Activated effector memory CD4-positive, alpha-beta T cell treated with anti-CD3 and anti-CD28 coated beads, Interleukin-2, amount 50 U/mL, for 16 hours (primary cell): ENCODE data around the gene FTO.

ENCODE experiments used
- DNase-seq: peaks from one replicate; pipeline ENCODE4 v3.0.0-alpha.2; 2020

FTO gene

DNA sequence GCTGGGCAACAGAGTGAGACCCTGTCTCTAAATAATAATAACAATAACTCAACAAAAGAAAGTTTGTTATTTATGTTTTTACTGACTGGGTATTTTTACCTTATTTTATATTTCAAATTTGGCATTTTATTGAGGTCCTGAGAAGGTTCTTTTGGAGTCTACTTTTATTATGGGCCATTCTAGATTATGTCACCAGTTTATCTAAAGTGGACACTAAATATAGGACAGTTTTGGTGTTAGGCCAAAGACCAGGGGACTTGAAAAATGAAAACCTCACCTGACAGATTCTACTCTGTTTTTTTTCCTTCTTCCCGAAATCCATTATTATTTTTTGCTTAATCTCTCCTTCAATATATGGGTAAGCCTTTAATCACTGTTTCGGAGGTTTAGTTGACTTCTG, 8.1 kb downstream of the FTO start:
- DNase-seq, result no peak

- DNase-seq, result no peak
These were observed 9.6 kb downstream of the FTO start for GRCh38 chr16:53713403-53714204.

- no peak for DNase-seq
These were observed 10.5 kb downstream of the FTO start for GRCh38 chr16:53714205-53715022.

GRCh38 chr16:53715023-53715384, 11.0 kb downstream of the FTO start:
- DNase-seq, result no peak

DNA sequence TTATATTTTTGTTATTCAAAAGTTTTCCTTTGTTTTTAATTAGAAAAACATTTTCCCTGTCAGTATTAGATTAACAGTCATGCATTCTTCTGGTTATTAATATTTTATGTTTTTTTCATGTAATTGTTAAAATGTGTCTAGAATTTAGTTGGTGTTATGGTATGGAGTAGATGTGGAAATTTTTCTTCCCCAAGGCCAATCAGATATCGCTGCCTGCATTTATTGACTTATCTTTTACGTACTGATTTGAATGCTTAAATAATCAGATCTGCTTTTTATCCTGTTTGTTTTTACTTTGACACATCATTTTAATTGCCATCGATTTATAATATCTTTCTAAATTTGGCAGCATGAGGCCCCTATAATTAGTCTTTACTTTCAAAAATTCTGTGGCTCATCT, 13.6 kb downstream of the FTO start:
- no peak for DNase-seq

DNA sequence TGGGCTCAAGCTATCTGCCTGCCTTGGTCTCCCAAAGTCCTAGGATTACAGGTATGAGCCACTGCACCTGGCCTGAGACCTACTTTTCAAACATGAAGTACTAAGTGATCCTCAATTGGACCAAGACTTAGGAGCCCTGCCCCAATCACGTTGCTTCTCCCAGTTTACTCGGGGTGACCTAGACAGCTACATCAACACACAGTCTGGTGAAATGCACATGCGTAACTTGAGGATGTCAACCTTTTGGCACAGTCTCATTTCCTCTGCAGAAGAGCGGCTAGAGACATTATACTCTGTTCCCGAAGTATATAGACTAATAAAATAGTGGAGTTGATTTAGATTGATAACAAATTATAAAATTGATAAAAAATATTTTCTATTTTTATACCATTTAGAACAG, 17.1 kb downstream of the FTO start:
- DNase-seq, result no peak

DNA sequence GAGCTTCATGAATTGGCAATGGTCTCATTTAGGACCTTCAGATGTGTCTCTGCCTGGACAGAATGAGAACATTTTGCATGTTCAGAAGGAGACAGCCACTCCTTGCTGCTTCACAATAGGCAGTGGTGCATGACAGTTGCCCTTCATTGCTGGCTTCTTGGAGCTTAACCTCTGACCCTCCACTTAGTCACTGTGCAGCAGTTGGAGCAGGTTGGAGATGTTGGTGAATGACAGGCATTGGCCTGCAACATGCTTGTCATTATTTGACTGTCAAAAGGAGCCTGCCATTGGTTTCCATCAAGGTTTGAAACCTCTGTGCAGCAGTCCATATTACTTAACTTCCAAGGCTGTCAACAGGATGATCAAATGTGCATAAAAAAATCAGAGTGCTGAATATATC, 22.7 kb downstream of the FTO start:
- no peak for DNase-seq

- DNase-seq, result no peak
These were observed 26.7 kb downstream of the FTO start for GRCh38 chr16:53730693-53731092.

- no peak for DNase-seq
These were observed 28.5 kb downstream of the FTO start for GRCh38 chr16:53732296-53732929.

GRCh38 chr16:53734908-53735307, 31.0 kb downstream of the FTO start:
- no peak for DNase-seq

DNA sequence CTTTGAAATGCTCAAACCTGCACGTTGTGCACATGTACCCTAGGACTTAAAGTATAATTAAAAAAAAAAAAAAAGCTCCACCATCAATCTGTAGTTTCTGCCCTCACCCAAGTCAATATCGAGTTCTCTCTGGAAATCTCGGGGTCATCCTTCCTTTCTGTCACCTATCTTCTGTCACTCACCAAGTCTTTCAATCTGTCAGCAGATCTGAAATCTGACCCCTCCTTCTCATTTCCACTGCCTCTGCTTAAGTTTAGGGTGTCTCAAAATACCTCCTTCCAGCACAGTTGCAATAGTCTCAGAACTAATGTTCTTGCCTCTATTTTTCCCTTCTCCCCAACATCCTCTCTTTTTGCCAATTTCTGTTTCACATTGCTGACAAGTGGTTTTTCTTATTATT, 32.3 kb downstream of the FTO start:
- DNase-seq, result no peak

DNA sequence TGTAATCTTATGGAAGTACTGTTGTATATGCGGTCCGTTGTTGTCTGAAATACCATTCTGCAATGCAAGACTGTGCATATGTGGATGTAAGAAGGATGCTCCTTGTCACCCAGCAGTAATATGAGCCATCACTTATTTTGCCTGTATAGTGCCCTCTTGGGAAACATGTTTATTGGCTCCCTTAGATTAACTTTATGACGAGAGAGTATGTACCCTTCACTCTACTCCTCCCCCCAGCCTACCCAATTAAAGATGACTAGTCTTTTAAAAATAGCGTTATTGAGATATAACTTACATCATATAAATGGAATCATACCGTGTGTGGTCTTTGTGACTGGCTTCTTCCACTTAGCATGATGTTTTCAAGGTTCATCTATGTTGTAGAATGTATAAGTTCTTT, 33.6 kb downstream of the FTO start:
- no peak for DNase-seq

DNA sequence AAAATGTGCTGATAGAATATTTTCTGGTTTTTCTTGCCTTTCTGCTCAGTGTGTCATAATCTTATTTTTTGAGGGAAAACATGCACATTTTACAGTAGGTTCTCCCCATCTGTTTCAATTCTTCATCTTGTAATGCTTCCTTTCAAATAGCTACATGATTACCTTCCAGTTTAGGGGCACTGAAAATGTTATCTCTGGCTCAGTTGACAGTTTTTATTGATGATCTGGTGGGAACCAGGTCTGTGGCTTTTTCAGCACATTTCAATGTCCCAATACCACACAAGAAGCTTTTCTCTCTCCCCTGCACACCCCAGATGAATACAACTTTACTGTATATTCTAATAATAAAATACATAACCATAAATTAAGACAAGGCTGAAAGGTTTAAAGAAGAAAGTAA, 36.5 kb downstream of the FTO start:
- no peak for DNase-seq

DNA sequence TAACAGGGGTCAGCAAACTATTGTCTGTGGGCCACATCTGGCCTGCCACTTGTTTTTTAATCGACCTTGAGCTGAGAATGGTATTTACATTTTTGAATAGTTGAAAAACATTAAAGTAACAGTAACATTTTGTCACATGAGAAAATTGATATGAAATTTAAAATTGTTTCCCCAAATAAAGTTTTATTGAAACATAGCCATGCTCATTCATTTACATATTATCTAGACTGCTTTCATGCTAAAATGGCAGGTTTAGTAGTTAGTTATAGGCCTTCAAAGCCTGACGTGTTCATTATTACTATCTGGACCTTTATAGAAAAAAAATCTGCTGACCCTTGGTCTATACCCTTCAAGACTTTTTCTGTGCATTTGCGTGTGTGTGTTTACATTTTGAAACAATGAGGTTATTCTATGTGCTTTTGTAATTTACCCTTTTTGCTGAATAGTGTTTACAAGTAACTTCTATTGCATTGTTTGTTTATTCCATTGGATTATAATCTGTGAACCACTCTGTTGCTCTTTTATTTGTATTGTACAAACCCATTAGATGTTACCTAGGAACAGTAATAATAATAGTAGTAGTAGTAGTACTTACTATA, 37.1 kb downstream of the FTO start:
- DNase-seq, result no peak

DNA sequence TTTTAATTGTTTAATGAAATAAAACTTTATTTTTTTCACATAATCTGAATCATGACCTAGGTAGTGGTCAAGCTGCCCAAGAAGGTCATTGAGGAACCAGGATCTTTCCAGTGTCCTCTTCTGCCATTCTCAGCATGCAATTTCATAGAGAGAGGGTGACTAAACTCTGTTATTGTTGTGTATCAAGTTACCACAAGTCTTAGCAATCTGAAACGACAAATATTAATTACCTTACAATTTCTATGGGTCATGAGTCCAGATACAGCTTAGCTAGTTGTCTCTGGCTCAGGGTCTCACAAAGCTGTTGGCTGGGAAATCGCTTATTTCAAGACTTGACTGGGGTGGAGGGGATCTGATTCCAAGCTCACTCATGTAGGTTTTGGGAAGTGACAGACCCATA, 37.6 kb downstream of the FTO start:
- no peak for DNase-seq

DNA sequence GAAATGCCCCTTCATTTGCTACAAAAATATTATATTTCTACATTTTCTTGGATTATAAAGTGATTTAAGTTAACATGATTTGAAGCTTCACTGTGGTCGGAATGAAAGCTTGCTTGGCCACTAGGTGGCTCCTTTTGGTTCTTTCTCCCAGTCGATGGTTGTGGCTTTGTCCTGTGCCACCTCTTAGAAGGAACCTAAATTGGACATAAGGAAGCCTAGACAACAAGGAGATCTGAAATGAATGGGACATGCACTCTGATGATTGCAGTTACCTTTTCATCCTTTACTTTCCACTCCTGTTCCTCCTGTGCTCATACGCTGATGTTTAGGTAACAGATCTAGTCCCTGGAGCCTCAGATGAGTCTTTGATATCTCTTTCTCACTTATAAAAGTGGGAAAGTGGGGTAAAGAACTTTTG, 39.2 kb downstream of the FTO start:
- no peak for DNase-seq

DNA sequence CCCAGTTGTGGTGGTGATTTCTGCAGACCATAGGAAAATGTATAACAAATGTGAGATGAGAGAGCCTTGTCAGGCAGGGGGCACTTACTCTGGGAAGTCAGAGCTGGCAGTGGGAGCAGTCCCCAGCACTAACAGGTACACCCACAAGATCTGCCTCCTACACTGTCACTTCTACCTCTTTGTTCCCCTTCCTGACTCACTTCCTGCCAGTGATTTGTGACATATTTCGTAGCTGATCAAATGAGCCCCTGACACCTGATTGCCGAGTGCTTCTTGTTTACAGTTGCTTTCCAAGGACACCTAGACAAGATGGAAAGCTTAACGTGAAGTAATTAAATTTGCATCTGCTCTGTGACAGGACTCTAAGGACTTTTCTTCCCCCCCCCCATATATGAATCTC, 40.5 kb downstream of the FTO start:
- no peak for DNase-seq

- no peak for DNase-seq
These were observed 41.1 kb downstream of the FTO start for GRCh38 chr16:53745086-53745485.

DNA sequence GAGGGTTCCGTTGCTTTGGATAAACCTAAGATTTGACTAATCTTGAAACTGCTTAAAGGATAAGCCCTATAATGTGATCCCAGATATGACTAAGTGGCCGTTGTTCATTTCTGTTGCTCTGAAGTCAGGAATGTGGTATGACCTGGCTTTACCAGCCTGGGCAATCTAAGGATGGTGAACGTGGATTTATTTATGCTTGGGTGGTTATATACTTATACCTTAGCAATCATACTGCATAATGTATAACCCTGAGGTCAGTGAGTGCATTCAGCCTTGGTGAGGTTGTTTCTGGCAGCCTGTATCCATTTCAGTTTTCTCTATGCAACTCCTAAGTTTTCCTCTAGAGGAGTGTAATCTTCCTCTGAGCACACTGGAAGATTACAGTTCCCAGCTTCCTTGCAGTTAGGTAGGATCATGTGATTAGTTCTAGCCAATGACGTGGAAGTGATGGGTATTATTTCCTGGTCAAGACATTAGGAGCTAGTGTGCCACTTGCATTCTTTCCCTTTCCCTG, 41.9 kb downstream of the FTO start:
- DNase-seq, result no peak

- DNase-seq, result no peak
These were observed 48.6 kb downstream of the FTO start for GRCh38 chr16:53752560-53752959.

- DNase-seq, result no peak
These were observed 49.5 kb downstream of the FTO start for GRCh38 chr16:53753431-53753830.

DNA sequence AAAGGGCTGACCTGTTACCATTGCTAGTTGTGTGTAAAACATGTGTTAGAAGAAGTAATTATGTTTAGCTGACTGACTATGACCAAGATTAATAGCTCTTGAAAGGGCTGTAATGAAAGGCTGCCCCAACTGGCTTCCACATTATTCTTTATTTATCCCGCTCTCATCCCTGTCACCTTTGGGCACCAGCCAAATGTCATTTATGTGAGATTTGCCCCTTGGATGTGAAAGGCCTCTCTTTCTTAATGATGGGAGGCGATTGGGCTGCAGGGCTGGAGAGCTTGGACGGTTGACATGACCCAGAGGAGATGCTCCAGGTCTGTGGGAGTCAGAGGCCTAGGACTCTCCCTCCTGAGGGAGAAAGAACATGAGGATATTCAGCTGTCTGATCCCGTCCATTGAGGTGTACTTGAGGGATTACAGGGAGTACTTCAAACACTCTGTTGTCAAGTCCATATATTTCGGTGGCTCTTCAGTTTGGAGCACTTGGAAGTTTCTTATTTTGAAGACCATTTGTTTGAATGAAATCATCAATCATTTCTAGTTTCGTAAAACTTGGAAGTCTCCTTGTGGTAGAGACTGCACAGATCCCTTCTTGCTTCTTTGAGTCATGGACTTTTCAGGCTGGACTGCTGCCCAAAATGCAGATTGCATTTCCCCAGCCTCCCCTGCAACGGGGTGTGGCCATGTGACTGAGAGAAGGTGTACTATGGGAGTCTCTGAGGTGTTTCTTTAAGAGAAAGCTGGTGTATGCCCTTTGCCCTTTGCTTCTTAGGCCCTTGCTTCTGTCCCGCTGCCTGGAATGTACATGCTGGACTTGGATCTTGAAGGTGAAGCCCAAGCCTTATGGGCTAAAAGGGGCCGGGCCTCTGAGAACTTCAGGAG, 51.3 kb downstream of the FTO start:
- no peak for DNase-seq
